OCI-LY1 (cell line): Measurements from ENCODE around the gene CYFIP1.

Experiments
- H2AFZ ChIP-seq: fragments of 200-600 bp; sonication (generic), shearing (Covaris generic); 2 replicates; pipeline ENCODE4 v1.6.0; 2014; ENCODE audit warnings: antibody characterized with exemption, mild to moderate bottlenecking, low read length
- H3F3A ChIP-seq: fragments of 200-600 bp; sonication (generic), shearing (Covaris generic); 2 replicates; pipeline ENCODE4 v1.6.0; 2014; ENCODE audit warnings: mild to moderate bottlenecking, antibody characterized with exemption, low read length, moderate library complexity; ENCODE audit not compliant: insufficient read depth
- H3K27ac ChIP-seq: fragments of 200-600 bp; sonication (generic); 2 replicates; pipeline ENCODE4 v1.5.1; 2014; ENCODE audit warnings: low read length, mixed run types, mild to moderate bottlenecking, low read depth; ENCODE audit not compliant: poor library complexity, severe bottlenecking
- H3K27me3 ChIP-seq: fragments of 200-600 bp; sonication (generic); 2 replicates; pipeline ENCODE4 v1.6.0; 2014; ENCODE audit warnings: antibody characterized with exemption, mild to moderate bottlenecking, low read length, moderate library complexity; ENCODE audit not compliant: insufficient read depth
- H3K36me3 ChIP-seq: fragments of 200-600 bp; sonication (generic); 2 replicates; pipeline ENCODE4 v1.6.1; 2014; ENCODE audit warnings: mild to moderate bottlenecking, antibody characterized with exemption, low read length, moderate library complexity, mixed read lengths; ENCODE audit not compliant: insufficient read depth
- H3K4me1 ChIP-seq: fragments of 200-600 bp; sonication (generic); 2 replicates; pipeline ENCODE4 v1.5.1; 2014; ENCODE audit warnings: mild to moderate bottlenecking, low read length, moderate library complexity; ENCODE audit not compliant: insufficient read depth, severe bottlenecking
- H3K4me2 ChIP-seq: fragments of 200-600 bp; sonication (generic), shearing (Covaris generic); 2 replicates; pipeline ENCODE4 v1.6.1; 2014; ENCODE audit warnings: low read length
- H3K4me3 ChIP-seq: fragments of 200-600 bp; sonication (generic); 2 replicates; pipeline ENCODE4 v1.5.1; 2014; ENCODE audit warnings: low read length, low read depth, mild to moderate bottlenecking, mixed read lengths; ENCODE audit not compliant: poor library complexity, severe bottlenecking
- H3K79me2 ChIP-seq: fragments of 200-600 bp; shearing (Covaris generic); 2 replicates; pipeline ENCODE4 v1.6.1; 2016; ENCODE audit warnings: mixed run types, low read length, mixed read lengths; ENCODE audit not compliant: insufficient read depth
- H3K9ac ChIP-seq: fragments of 200-600 bp; sonication (generic), shearing (Covaris generic); 2 replicates; pipeline ENCODE4 v1.6.1; 2014; ENCODE audit warnings: mild to moderate bottlenecking, low read length, mixed read lengths
- H3K9me2 ChIP-seq: fragments of 200-600 bp; sonication (generic), shearing (Covaris generic); 2 replicates; pipeline ENCODE4 v1.6.1; 2014; ENCODE audit warnings: low read depth, mild to moderate bottlenecking, low read length, mixed read lengths
- H3K9me3 ChIP-seq: fragments of 200-600 bp; shearing (Covaris generic); 2 replicates; pipeline ENCODE4 v1.6.1; 2014; ENCODE audit warnings: low read length, mixed read lengths
- H4K20me1 ChIP-seq: fragments of 200-600 bp; sonication (generic), shearing (Covaris generic); 2 replicates; pipeline ENCODE4 v1.6.0; 2016; ENCODE audit warnings: mild to moderate bottlenecking, low read length; ENCODE audit not compliant: insufficient read depth
- CTCF ChIP-seq: fragments of 200-600 bp; sonication (generic), shearing (Covaris generic); IDR thresholded peaks from 2 replicates; pipeline ENCODE4 v1.5.1; 2017; ENCODE audit warnings: mild to moderate bottlenecking, antibody characterized with exemption, low read length, moderate library complexity, mixed read lengths
- EZH2 ChIP-seq: fragments of 200-600 bp; sonication (generic), shearing (Covaris generic); IDR thresholded peaks from 2 replicates; pipeline ENCODE4 v1.8.0; 2017; ENCODE audit warnings: borderline replicate concordance, mixed run types, mild to moderate bottlenecking, antibody characterized with exemption, low read length, moderate library complexity, mixed read lengths

The CYFIP1 gene

DNA sequence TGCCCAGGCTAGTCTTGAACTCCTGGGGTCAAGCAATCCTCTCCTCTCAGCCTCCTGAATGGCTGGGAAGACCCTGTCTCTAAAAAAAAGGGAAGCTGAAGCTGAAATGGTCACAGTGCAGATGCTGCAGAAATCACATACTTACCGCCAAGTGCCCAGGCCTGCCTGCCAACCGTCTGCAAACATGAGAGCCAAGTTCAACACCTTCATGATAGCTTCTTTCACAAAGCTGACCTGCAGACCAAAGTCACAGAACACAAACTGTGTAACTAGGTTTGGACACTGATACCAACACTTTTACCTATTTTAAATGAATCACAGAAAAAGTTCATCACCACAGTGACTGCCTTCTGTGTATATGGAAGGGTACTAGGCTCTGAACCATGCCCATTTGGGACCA is 22.8 kb upstream of the CYFIP1 start:
- Histone ChIP-seq H3K9me3 (no peaks in the 10 kb centered on the region), H3K4me3 (no peak overlapping the region), H3K79me2 (no peaks in the 10 kb centered on the region), H4K20me1 (no peaks in the 10 kb centered on the region), H3K36me3 (peaks cover 84% of the 10 kb centered on the region), H3K4me1 (no peaks in the 10 kb centered on the region), H2AFZ (no peak overlapping the region), H3K9ac (no peak overlapping the region), H3K27ac (no peak overlapping the region), H3K27me3 (no peaks in the 10 kb centered on the region), H3K4me2 (no peak overlapping the region), H3K9me2 (no peaks in the 10 kb centered on the region), H3F3A (no peaks in the 10 kb centered on the region)
- TF ChIP-seq CTCF: no peak
- no peak for TF ChIP-seq EZH2

DNA sequence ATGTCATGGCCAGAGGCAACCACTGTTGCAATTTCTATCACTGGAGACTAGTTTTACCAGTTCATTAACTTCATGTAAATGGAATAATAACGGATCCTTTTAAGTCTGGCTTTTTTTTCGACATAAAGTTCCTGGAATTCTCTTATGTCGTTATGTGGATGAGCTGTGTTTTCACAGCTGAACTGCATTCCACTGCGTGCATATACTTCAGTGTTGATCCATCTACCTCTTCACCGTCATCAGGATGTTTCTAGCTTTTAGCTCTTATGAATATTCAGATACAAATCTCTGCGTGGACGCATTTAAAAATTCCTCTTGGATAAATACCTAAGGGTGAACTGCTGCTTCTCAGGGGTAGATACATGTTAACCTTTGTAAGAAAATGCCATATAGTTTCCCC is 15.6 kb upstream of the CYFIP1 start:
- no peak overlapping the region for H3K9ac ChIP-seq
- no peak for TF ChIP-seq EZH2
- no peak for TF ChIP-seq CTCF

DNA sequence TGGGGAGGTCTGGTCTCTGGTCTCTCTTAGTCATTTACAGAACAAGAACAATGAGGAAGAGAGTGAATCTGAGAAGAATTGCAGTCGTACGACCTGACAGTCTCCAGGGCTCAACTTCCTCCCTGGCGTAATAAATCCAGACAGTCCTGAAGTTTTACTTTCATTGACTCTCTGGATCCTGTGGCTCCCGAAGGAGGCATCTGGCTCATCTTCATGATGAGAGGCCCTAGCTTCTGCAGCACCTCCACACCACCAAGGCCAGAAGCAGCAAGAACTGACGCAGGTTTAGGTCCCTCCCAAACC is 11.8 kb upstream of the CYFIP1 start:
- no peaks in the 10 kb centered on the region for H3K79me2 ChIP-seq
- H3F3A ChIP-seq: no peaks in the 10 kb centered on the region
- H3K4me1 ChIP-seq: no peaks in the 10 kb centered on the region
- H3K9me3 ChIP-seq: no peaks in the 10 kb centered on the region
- no peak for TF ChIP-seq CTCF
- no peak for TF ChIP-seq EZH2
- no peaks in the 10 kb centered on the region for H4K20me1 ChIP-seq
- no peaks in the 10 kb centered on the region for H3K9me2 ChIP-seq
- no peak overlapping the region for H3K9ac ChIP-seq
- H3K4me2 ChIP-seq: no peak overlapping the region
- H2AFZ ChIP-seq: no peak overlapping the region
- no peak overlapping the region for H3K4me3 ChIP-seq
- H3K36me3 ChIP-seq: peaks cover 26% of the 10 kb centered on the region
- no peaks in the 10 kb centered on the region for H3K27me3 ChIP-seq
- no peak overlapping the region for H3K27ac ChIP-seq

More for the DNA sequence above, 15.6 kb upstream of the CYFIP1 start:
- Histone ChIP-seq H3K4me1 (no peaks in the 10 kb centered on the region), H3K79me2 (no peaks in the 10 kb centered on the region), H3K9me2 (no peaks in the 10 kb centered on the region), H3F3A (no peaks in the 10 kb centered on the region), H3K27me3 (no peaks in the 10 kb centered on the region), H3K4me2 (no peak overlapping the region), H3K9me3 (no peaks in the 10 kb centered on the region), H4K20me1 (no peaks in the 10 kb centered on the region), H3K4me3 (no peak overlapping the region), H2AFZ (no peak overlapping the region), H3K27ac (no peak overlapping the region), H3K36me3 (peaks cover 58% of the 10 kb centered on the region)
